Spinal cord (tissue), 10 donors: Measurements from ENCODE around the gene NFIA. TPM values are rescaled to one million over a fixed set of nuclear protein-coding genes. Genes with fewer than 3 reads are reported as not detected.

Experiments used
- DNase-seq, 6 donors: peaks; one replicate each; pipeline versions ENCODE4 v3.0.0 to v3.0.0-alpha.2; 2013 to 2015; ENCODE audit warnings: low spot score in 6 of 6, low read depth in 4 of 6
- H3K27ac ChIP-seq: one replicate; pipeline ENCODE4 v1.5.1; 2013; ENCODE audit warnings: low read depth, low read length, control low read depth
- H3K27me3 ChIP-seq: one replicate; pipeline ENCODE4 v1.6.1; 2013; ENCODE audit warnings: low read length; ENCODE audit not compliant: control insufficient read depth, insufficient read depth
- H3K36me3 ChIP-seq: one replicate; pipeline ENCODE4 v1.6.1; 2013; ENCODE audit warnings: low read length; ENCODE audit not compliant: control insufficient read depth, insufficient read depth
- H3K4me1 ChIP-seq: one replicate; pipeline ENCODE4 v1.6.1; 2013; ENCODE audit warnings: low read length; ENCODE audit not compliant: control insufficient read depth, insufficient read depth
- H3K4me3 ChIP-seq: one replicate; pipeline ENCODE4 v1.5.1; 2013; ENCODE audit warnings: low read depth, low read length, control low read depth
- H3K9me3 ChIP-seq: one replicate; pipeline ENCODE4 v1.6.1; 2013; ENCODE audit warnings: low read length; ENCODE audit not compliant: control insufficient read depth, insufficient read depth
- WGBS: methylation state at CpG from one replicate; pipeline ENCODE4 v1.1.5; 2013; ENCODE audit warnings: missing lambda C conversion rate; ENCODE audit not compliant: insufficient coverage; 5-methylcytosine and 5-hydroxymethylcytosine counted together
- polyA plus RNA-seq, 2 donors: library from polyadenylated mRNA; unstranded; fragments of 120-200 nt; gene quantifications; one replicate each; pipeline ENCODE4 v1.2.1, GENCODE V29; 2013; ENCODE audit not compliant: insufficient read length in 2 of 2
- total RNA-seq, 2 donors: library from RNA; depleted of rRNA in 1 of 2; stranded (reverse); fragments of 120-200 nt in 1 of 2; fragments of >200 nt in 1 of 2; gene quantifications; one replicate each; pipeline versions ENCODE4 v1.2.3 to v1.2.4, GENCODE V29; 2013 to 2014
- donor health status: healthy.

NFIA gene
- total and polyA plus RNA-seq, 4 donors = 36.1 to 77.2 (median 62.5) TPM

- H3K36me3 ChIP-seq = no peaks in the 10 kb centered on the region
- WGBS = under 1% methylated on average over 25 of the region's 49 CpGs
- no peaks in the 10 kb centered on the region for H3K27me3 ChIP-seq
- peaks cover 15% of the 10 kb centered on the region for H3K4me1 ChIP-seq
- H3K27ac ChIP-seq = peak overlapping the region; percentile 90
- DNase-seq = peak; percentile 81 to 98 (median 88)
- no peaks in the 10 kb centered on the region for H3K9me3 ChIP-seq
- H3K4me3 ChIP-seq = peak overlapping the region; percentile 73
Observed at GRCh38 chr1:61076728-61077675, 5.4 kb upstream of the NFIA start.

GRCh38 chr1:61077676-61078541, 4.5 kb upstream of the NFIA start:
- Histone ChIP-seq H3K27me3 (no peaks in the 10 kb centered on the region), H3K4me1 (peaks cover 15% of the 10 kb centered on the region), H3K36me3 (no peaks in the 10 kb centered on the region), H3K9me3 (no peaks in the 10 kb centered on the region), H3K4me3 (peak overlapping the region; percentile 73), H3K27ac (peak overlapping the region; percentile 90)
- DNase-seq = peak in 5 of 6 donors; percentile 97 to 100 (median 99)
- 0% methylated on average over 11 of the region's 19 CpGs for WGBS

GRCh38 chr1:61078618-61079295, 3.6 kb upstream of the NFIA start:
- peak in 2 of 6 donors; percentile 68 to 86 for DNase-seq
- Histone ChIP-seq H3K4me3 (peak overlapping the region; percentile 73), H3K27me3 (no peaks in the 10 kb centered on the region), H3K9me3 (no peaks in the 10 kb centered on the region), H3K27ac (peak overlapping the region; percentile 90), H3K36me3 (no peaks in the 10 kb centered on the region), H3K4me1 (peaks cover 15% of the 10 kb centered on the region)
- WGBS = 10% methylated on average over 2 of the region's 7 CpGs

GRCh38 chr1:61079296-61079897, 3.0 kb upstream of the NFIA start:
- peaks cover 15% of the 10 kb centered on the region for H3K4me1 ChIP-seq
- no CpG with 5 or more reads among the region's 5 CpGs for WGBS
- H3K27ac ChIP-seq = peak overlapping the region; percentile 90
- H3K9me3 ChIP-seq = no peaks in the 10 kb centered on the region
- H3K27me3 ChIP-seq = no peaks in the 10 kb centered on the region
- H3K36me3 ChIP-seq = no peaks in the 10 kb centered on the region
- DNase-seq = peak in 2 of 6 donors; percentile 73 to 76
- H3K4me3 ChIP-seq = peak overlapping the region; percentile 43

- H3K27ac ChIP-seq = peak overlapping the region; percentile 90
- H3K4me1 ChIP-seq = peaks cover 15% of the 10 kb centered on the region
- peak in 2 of 6 donors; percentile 84 to 94 for DNase-seq
- no peaks in the 10 kb centered on the region for H3K36me3 ChIP-seq
- H3K4me3 ChIP-seq = peak overlapping the region; percentile 43
- no peaks in the 10 kb centered on the region for H3K27me3 ChIP-seq
- 0% methylated on average over 6 of the region's 14 CpGs for WGBS
- no peaks in the 10 kb centered on the region for H3K9me3 ChIP-seq
Observed at GRCh38 chr1:61079898-61080336, 2.4 kb upstream of the NFIA start.

GRCh38 chr1:61080413-61081143, 1.8 kb upstream of the NFIA start:
- peak in 1 of 6 donors; percentile 57 for DNase-seq
- Histone ChIP-seq H3K36me3 (no peaks in the 10 kb centered on the region), H3K4me3 (peak overlapping the region; percentile 82), H3K27me3 (no peaks in the 10 kb centered on the region), H3K27ac (peak overlapping the region; percentile 90), H3K4me1 (peaks cover 15% of the 10 kb centered on the region), H3K9me3 (no peaks in the 10 kb centered on the region)
- no CpG with 5 or more reads among the region's 7 CpGs for WGBS

- Histone ChIP-seq H3K27me3 (no peaks in the 10 kb centered on the region), H3K4me3 (peak overlapping the region; percentile 82), H3K9me3 (no peaks in the 10 kb centered on the region), H3K36me3 (no peaks in the 10 kb centered on the region), H3K4me1 (peaks cover 15% of the 10 kb centered on the region), H3K27ac (peak overlapping the region; percentile 90)
- peak in 1 of 6 donors; percentile 62 for DNase-seq
- 0% methylated on average over 3 of the region's 8 CpGs for WGBS
Observed at GRCh38 chr1:61081144-61081685, 1.1 kb upstream of the NFIA start.

- peak overlapping the region; percentile 82 for H3K4me3 ChIP-seq
- no peaks in the 10 kb centered on the region for H3K36me3 ChIP-seq
- peak overlapping the region; percentile 90 for H3K27ac ChIP-seq
- DNase-seq = peak in 2 of 6 donors; percentile 82 to 87
- no peaks in the 10 kb centered on the region for H3K27me3 ChIP-seq
- peaks cover 15% of the 10 kb centered on the region for H3K4me1 ChIP-seq
- 2% methylated on average over 14 of the region's 41 CpGs for WGBS
- H3K9me3 ChIP-seq = no peaks in the 10 kb centered on the region
Observed at GRCh38 chr1:61081686-61082310, 563 bp upstream of the NFIA start.
